Measurements from ENCODE around the gene TFAP2C.

Gene TFAP2C

GRCh38 chr20:56628873-56629463 lies at the start of gene TFAP2C:
Gene TFAP2C, plus strand, starts transcription at chr20:56629306. Its CDS starts 239 bp downstream, at chr20:56629545.
- DNase-seq (ENCODE audit: low read depth, low spot score) = no peak

GRCh38 chr20:56580226-56580625 lies 48.9 kb upstream of the TFAP2C start:
- no peak for DNase-seq (ENCODE audit: low read depth, low spot score)

- DNase-seq (ENCODE audit: low read depth, low spot score) = no peak
These were observed 47.4 kb upstream of the TFAP2C start for GRCh38 chr20:56581701-56582100.

- DNase-seq (ENCODE audit: low read depth, low spot score) = no peak
These were observed 46.6 kb upstream of the TFAP2C start for GRCh38 chr20:56582542-56582941.

- DNase-seq (ENCODE audit: low read depth, low spot score) = no peak
These were observed 44.2 kb upstream of the TFAP2C start for GRCh38 chr20:56584916-56585315.

GRCh38 chr20:56587307-56588041 lies 41.6 kb upstream of the TFAP2C start:
- DNase-seq (ENCODE audit: low read depth, low spot score) = no peak

GRCh38 chr20:56588996-56589395 lies 40.1 kb upstream of the TFAP2C start:
- no peak for DNase-seq (ENCODE audit: low read depth, low spot score)

GRCh38 chr20:56589633-56590032 lies 39.5 kb upstream of the TFAP2C start:
- DNase-seq (ENCODE audit: low read depth, low spot score) = no peak

- DNase-seq (ENCODE audit: low read depth, low spot score) = no peak
These were observed 38.2 kb upstream of the TFAP2C start for GRCh38 chr20:56590888-56591287.

GRCh38 chr20:56592211-56592610 lies 36.9 kb upstream of the TFAP2C start:
- no peak for DNase-seq (ENCODE audit: low read depth, low spot score)

GRCh38 chr20:56592817-56593216 lies 36.3 kb upstream of the TFAP2C start:
- no peak for DNase-seq (ENCODE audit: low read depth, low spot score)

GRCh38 chr20:56595746-56596475 lies 33.2 kb upstream of the TFAP2C start:
- no peak for DNase-seq (ENCODE audit: low read depth, low spot score)

- DNase-seq (ENCODE audit: low read depth, low spot score) = no peak
These were observed 27.9 kb upstream of the TFAP2C start for GRCh38 chr20:56601166-56601565.

- no peak for DNase-seq (ENCODE audit: low read depth, low spot score)
These were observed 24.4 kb upstream of the TFAP2C start for GRCh38 chr20:56604673-56605072.

GRCh38 chr20:56605261-56605996 lies 23.7 kb upstream of the TFAP2C start:
- DNase-seq (ENCODE audit: low read depth, low spot score) = no peak

- DNase-seq (ENCODE audit: low read depth, low spot score) = no peak
These were observed 22.7 kb upstream of the TFAP2C start for GRCh38 chr20:56606174-56606945.

GRCh38 chr20:56607061-56607704 lies 21.9 kb upstream of the TFAP2C start:
- no peak for DNase-seq (ENCODE audit: low read depth, low spot score)

GRCh38 chr20:56608376-56608775 lies 20.7 kb upstream of the TFAP2C start:
- DNase-seq (ENCODE audit: low read depth, low spot score) = no peak

- no peak for DNase-seq (ENCODE audit: low read depth, low spot score)
These were observed 19.8 kb upstream of the TFAP2C start for GRCh38 chr20:56609321-56609720.

GRCh38 chr20:56610098-56610497 lies 19.0 kb upstream of the TFAP2C start:
- no peak for DNase-seq (ENCODE audit: low read depth, low spot score)

- DNase-seq (ENCODE audit: low read depth, low spot score) = no peak
These were observed 14.9 kb upstream of the TFAP2C start for GRCh38 chr20:56614196-56614595.

Data from brain pericyte (primary cell).